ENCODE data around the gene C20orf96.

C20orf96 gene

DNA sequence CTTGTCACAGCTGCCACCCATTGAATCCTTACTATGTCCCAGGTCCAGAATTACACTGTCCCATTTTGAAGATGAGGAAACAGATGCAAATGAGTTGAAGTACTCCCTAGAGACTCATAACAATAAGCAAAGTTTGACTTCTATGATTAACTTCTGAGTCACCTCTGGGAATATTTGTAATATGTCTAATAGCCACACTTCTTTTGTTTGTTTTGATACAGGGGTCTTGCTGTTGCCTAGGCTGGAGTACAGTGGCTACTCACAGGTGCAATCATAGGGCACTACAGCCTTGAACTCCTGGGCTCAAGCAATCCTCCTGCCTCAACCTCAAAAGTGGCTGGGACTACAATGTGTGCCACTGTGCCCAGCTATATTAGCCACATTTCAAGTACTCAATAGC lies 23.4 kb upstream of the C20orf96 start:
- Histone ChIP-seq H3K4me3 (no peak overlapping the region), H3K9me3 (no peaks in the 10 kb centered on the region), H3K36me3 (no peaks in the 10 kb centered on the region), H3K27ac (no peak overlapping the region), H3K4me1 (peaks cover 0 to 13% (median 9%) of the 10 kb centered on the region in 4 donors), H3K27me3 (no peaks in the 10 kb centered on the region)
- intact Hi-C loops (cut with DNase I; ENCODE audit: low total_unique reads), result no loop called here
- DNase-seq, result no peak
- TF ChIP-seq, protein P1, sequence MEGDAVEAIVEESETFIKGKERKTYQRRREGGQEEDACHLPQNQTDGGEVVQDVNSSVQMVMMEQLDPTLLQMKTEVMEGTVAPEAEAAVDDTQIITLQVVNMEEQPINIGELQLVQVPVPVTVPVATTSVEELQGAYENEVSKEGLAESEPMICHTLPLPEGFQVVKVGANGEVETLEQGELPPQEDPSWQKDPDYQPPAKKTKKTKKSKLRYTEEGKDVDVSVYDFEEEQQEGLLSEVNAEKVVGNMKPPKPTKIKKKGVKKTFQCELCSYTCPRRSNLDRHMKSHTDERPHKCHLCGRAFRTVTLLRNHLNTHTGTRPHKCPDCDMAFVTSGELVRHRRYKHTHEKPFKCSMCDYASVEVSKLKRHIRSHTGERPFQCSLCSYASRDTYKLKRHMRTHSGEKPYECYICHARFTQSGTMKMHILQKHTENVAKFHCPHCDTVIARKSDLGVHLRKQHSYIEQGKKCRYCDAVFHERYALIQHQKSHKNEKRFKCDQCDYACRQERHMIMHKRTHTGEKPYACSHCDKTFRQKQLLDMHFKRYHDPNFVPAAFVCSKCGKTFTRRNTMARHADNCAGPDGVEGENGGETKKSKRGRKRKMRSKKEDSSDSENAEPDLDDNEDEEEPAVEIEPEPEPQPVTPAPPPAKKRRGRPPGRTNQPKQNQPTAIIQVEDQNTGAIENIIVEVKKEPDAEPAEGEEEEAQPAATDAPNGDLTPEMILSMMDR (IDR thresholded peaks at IDR 0.05), result no peak

DNA sequence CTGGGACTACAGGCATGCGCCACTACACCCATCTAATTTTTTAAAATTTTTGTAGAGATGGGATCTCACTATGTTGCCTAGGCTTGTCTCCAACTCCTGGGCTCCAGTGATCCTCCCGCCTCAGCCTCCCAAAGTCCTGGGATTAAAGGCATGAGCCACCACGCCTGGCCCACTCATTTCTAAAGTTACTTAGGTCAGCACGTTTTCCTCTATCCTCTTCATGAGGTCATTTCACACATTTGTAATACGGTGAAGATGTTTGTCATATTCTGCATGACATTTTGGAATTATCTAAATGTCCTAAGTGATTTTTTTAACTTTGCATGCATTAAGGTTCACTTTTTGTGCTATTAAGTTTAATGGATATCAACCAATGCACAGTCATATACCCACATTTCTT lies 22.9 kb upstream of the C20orf96 start:
- intact Hi-C loops (cut with DNase I; ENCODE audit: low total_unique reads), result no loop called here
- Histone ChIP-seq H3K27ac (no peak overlapping the region), H3K9me3 (no peaks in the 10 kb centered on the region), H3K27me3 (no peaks in the 10 kb centered on the region), H3K4me1 (peaks cover 0 to 13% (median 9%) of the 10 kb centered on the region in 4 donors), H3K36me3 (no peaks in the 10 kb centered on the region), H3K4me3 (no peak overlapping the region)
- TF ChIP-seq, protein P1 (IDR thresholded peaks at IDR 0.05), result no peak
- no peak for DNase-seq

DNA sequence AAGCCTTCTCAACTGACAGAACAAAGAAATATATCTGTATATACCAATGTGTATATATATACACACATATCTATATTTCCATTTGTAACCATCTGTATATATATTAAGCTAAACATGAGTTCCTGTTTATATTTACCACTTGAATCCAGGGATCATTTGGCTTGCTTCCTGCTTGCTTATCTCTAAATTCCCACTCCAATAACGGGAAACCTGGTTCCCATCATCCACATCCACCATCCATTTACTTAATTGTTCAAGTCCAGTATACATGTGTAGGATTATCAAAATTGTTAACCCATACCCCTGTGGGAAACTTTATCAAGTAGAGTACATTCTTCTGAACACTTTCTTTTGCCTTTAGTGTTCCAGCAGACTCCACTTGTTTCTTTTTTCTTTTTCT lies 22.3 kb upstream of the C20orf96 start:
- TF ChIP-seq, protein P1 (IDR thresholded peaks at IDR 0.05), result no peak
- no peaks in the 10 kb centered on the region for H3K27me3 ChIP-seq
- peaks cover 0 to 13% (median 9%) of the 10 kb centered on the region in 4 donors for H3K4me1 ChIP-seq
- no peaks in the 10 kb centered on the region for H3K36me3 ChIP-seq
- no peak overlapping the region for H3K27ac ChIP-seq
- no peak overlapping the region for H3K4me3 ChIP-seq
- no peak for DNase-seq
- no peaks in the 10 kb centered on the region for H3K9me3 ChIP-seq
- intact Hi-C loops (cut with DNase I; ENCODE audit: low total_unique reads), result no loop called here

DNA sequence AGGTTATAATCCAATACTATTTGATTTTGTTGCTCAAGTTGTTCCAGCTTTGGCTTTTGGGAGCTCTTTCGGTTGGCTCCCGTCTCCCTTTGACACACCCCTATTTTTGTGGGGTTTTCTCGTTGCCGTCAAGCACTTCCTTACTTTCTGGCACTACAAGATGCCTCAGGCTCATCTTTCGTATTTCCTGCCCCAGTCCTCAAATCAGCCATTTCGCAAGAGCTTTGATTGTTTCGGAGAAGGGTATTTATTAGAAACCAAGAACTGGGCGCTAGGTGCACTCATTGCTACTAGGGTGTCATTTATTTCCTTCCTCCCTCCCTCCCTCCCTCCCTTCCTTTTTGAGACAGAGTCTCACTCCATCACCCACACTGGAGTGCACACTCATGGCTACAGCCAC lies 21.5 kb upstream of the C20orf96 start:
- Histone ChIP-seq H3K27ac (no peak overlapping the region), H3K4me1 (peaks cover 0 to 13% (median 9%) of the 10 kb centered on the region in 4 donors), H3K27me3 (no peaks in the 10 kb centered on the region), H3K9me3 (no peaks in the 10 kb centered on the region), H3K4me3 (no peak overlapping the region), H3K36me3 (no peaks in the 10 kb centered on the region)
- intact Hi-C loops (cut with DNase I; ENCODE audit: low total_unique reads), result no loop called here
- TF ChIP-seq, protein P1 (IDR thresholded peaks at IDR 0.05), result no peak
- no peak for DNase-seq

DNA sequence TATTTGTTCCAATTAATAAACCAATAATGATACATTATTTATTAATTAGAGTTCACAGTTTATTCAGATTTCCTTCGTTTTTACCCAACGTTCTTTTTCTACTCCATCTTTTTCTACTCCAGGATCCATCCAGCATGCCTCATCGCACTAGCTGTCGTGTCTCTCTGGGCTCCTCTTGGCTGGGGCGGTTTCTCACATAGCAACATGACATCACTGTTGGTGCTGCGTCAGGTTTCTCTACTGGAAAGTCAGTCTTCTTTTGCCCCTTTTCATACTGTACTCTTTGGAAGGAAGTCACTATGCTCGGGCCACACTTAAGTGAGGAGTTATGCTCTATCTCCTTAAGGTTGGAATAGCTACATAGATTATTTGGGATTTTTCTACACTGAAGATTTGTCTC lies 21.1 kb upstream of the C20orf96 start:
- Histone ChIP-seq H3K27ac (no peak overlapping the region), H3K36me3 (no peaks in the 10 kb centered on the region), H3K9me3 (no peaks in the 10 kb centered on the region), H3K27me3 (no peaks in the 10 kb centered on the region), H3K4me1 (peaks cover 0 to 13% (median 9%) of the 10 kb centered on the region in 4 donors), H3K4me3 (no peak overlapping the region)
- TF ChIP-seq, protein P1 (IDR thresholded peaks at IDR 0.05), result no peak
- DNase-seq, result no peak
- intact Hi-C loops (cut with DNase I; ENCODE audit: low total_unique reads), result no loop called here

- H3K4me3 ChIP-seq, result peak overlapping the region; percentile 54 to 65
- no peaks in the 10 kb centered on the region for H3K36me3 ChIP-seq
- intact Hi-C loops (cut with DNase I; ENCODE audit: low total_unique reads), result no loop called here
- no peaks in the 10 kb centered on the region for H3K9me3 ChIP-seq
- H3K4me1 ChIP-seq, result peaks cover 0 to 13% (median 9%) of the 10 kb centered on the region in 4 donors
- peak overlapping the region; percentile 92 to 94 for H3K27ac ChIP-seq
- TF ChIP-seq, protein P1 (IDR thresholded peaks at IDR 0.05), result no peak
- no peak for DNase-seq
- no peaks in the 10 kb centered on the region for H3K27me3 ChIP-seq
Observed at GRCh38 chr20:310645-311044, 20.1 kb upstream of the C20orf96 start.
